MM.1S (cell line): ENCODE measurements around the gene STAT3.

ENCODE experiments used
- DNase-seq: peaks from one replicate; pipeline ENCODE4 v3.0.0-alpha.2; 2015
- H2AFZ ChIP-seq: fragments of 300-600 bp; sonication (generic); 2 replicates; pipeline ENCODE4 v1.6.0; 2016; ENCODE audit warnings: antibody characterized with exemption, low read length
- H3F3A ChIP-seq: fragments of 300-600 bp; sonication (generic); 2 replicates; pipeline ENCODE4 v1.6.1; 2016; ENCODE audit warnings: mild to moderate bottlenecking, antibody characterized with exemption, low read length, moderate library complexity, mixed read lengths; ENCODE audit not compliant: insufficient read depth
- H3K27ac ChIP-seq: fragments of 300-600 bp; sonication (generic); 2 replicates; pipeline ENCODE4 v1.5.1; 2016; ENCODE audit warnings: mild to moderate bottlenecking, low read length
- H3K27me3 ChIP-seq: fragments of 300-600 bp; sonication (generic); replicated peaks from 2 replicates; pipeline ENCODE4 v1.6.0; 2016; ENCODE audit warnings: low read length; ENCODE audit not compliant: insufficient read depth
- H3K36me3 ChIP-seq: fragments of 300-600 bp; sonication (generic); replicated peaks from 2 replicates; pipeline ENCODE4 v1.6.1; 2016; ENCODE audit warnings: mild to moderate bottlenecking, low read length, mixed read lengths; ENCODE audit not compliant: insufficient read depth
- H3K4me1 ChIP-seq: fragments of 300-600 bp; sonication (generic); 2 replicates; pipeline ENCODE4 v1.6.1; 2016; ENCODE audit warnings: low read length, mixed read lengths
- H3K4me2 ChIP-seq: fragments of 300-600 bp; sonication (generic); 2 replicates; pipeline ENCODE4 v1.6.0; 2016; ENCODE audit warnings: low read depth, low read length
- H3K4me3 ChIP-seq: fragments of 300-600 bp; sonication (generic); 2 replicates; pipeline ENCODE4 v1.5.1; 2016; ENCODE audit warnings: low read length, mixed read lengths
- H3K79me2 ChIP-seq: fragments of 300-600 bp; sonication (generic); 2 replicates; pipeline ENCODE4 v1.6.1; 2016; ENCODE audit warnings: mixed run types, low read length, mixed read lengths
- H3K9ac ChIP-seq: fragments of 300-600 bp; sonication (generic); 2 replicates; pipeline ENCODE4 v1.6.1; 2016; ENCODE audit warnings: low read length, mixed read lengths
- H3K9me2 ChIP-seq: fragments of 300-600 bp; sonication (generic); replicated peaks from 2 replicates; pipeline ENCODE4 v1.6.1; 2016; ENCODE audit warnings: mild to moderate bottlenecking, low read length, mixed read lengths; ENCODE audit not compliant: insufficient read depth
- H3K9me3 ChIP-seq: fragments of 300-600 bp; sonication (generic); replicated peaks from 2 replicates; pipeline ENCODE4 v1.6.1; 2016; ENCODE audit warnings: mild to moderate bottlenecking, low read length, mixed read lengths; ENCODE audit not compliant: insufficient read depth
- H4K20me1 ChIP-seq: fragments of 300-600 bp; sonication (generic); 2 replicates; pipeline ENCODE4 v1.6.1; 2016; ENCODE audit warnings: mild to moderate bottlenecking, low read length, moderate library complexity, mixed read lengths; ENCODE audit not compliant: insufficient read depth
- EZH2 ChIP-seq: fragments of 300-600 bp; sonication (generic); optimal IDR thresholded peaks from 2 replicates; pipeline ENCODE3; 2017; ENCODE audit warnings: low read depth, mild to moderate bottlenecking, antibody characterized with exemption, low read length, mixed read lengths
- EZH2phosphoT487 ChIP-seq: fragments of 300-600 bp; sonication (generic); IDR thresholded peaks from 2 replicates; pipeline ENCODE4 v1.6.1; 2018; ENCODE audit warnings: antibody characterized with exemption, low read length
- TF ChIP-seq, protein P1 (sequence below): fragments of 300-600 bp; sonication (generic); IDR thresholded peaks from 2 replicates; pipeline ENCODE4 v1.5.1; 2016; ENCODE audit warnings: antibody characterized with exemption, low read length, mixed read lengths

Gene STAT3

DNA sequence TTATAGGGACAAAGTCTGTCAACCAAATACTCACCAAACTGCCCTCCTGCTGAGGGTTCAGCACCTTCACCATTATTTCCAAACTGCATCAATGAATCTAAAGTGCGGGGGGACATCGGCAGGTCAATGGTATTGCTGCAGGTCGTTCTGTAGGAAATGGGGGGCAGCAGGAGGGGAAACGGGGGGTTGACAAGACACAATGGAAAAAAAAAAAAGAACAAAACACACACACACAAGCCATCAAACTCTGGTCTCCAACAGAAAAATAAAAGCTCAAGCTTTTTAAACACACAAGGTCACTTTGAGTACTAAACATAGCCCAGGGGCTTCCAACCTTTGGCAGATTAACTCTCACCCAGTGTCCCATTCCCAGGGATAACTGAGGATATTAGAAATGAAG lies 71.5 kb downstream of the STAT3 start:
- Histone ChIP-seq H3K4me2 (no peak overlapping the region), H3K27ac (no peak overlapping the region), H3K4me1 (peaks cover 8% of the 10 kb centered on the region; the same call in 1 of the 2 replicates)

DNA sequence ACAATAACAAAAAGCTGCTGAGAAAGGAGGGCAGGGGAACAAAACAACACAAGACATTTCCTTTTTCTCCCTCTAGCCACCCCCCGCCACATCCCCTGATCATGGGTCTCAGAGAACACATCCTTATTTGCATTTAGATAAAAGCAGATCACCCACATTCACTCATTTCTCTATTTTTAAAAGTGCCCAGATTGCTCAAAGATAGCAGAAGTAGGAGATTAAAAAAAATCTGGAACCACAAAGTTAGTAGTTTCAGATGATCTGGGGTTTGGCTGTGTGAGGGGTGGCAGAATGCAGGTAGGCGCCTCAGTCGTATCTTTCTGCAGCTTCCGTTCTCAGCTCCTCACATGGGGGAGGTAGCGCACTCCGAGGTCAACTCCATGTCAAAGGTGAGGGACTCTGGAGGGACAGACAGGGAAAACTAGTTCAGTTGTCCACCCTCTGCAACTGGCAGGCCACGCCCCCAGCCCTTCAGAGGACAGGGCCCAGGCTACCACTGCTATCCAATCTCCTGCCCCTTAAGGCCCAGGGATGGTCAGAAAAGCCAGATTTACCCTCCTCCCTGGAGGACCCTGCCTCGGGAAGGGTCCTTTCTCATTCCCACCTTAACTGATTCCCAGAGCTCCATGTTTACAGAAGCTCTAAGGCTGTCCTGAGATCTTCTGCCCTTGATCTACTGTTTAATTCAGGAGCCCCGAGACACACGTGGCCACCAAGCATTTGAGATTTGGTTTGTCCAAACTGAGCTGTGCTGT lies 72.7 kb downstream of the STAT3 start:
- Histone ChIP-seq H2AFZ (no peak overlapping the region), H3K79me2 (no peaks in the 10 kb centered on the region), H3K9me2 (no peaks in the 10 kb centered on the region), H3K4me2 (no peak overlapping the region), H3K27ac (no peak overlapping the region), H3K27me3 (no peaks in the 10 kb centered on the region), H3K9me3 (no peaks in the 10 kb centered on the region), H3K9ac (no peak overlapping the region), H3F3A (no peaks in the 10 kb centered on the region), H3K36me3 (no peaks in the 10 kb centered on the region), H3K4me1 (peaks cover 8% of the 10 kb centered on the region; the same call in 1 of the 2 replicates), H4K20me1 (no peaks in the 10 kb centered on the region), H3K4me3 (no peak overlapping the region)
- TF ChIP-seq, protein P1, sequence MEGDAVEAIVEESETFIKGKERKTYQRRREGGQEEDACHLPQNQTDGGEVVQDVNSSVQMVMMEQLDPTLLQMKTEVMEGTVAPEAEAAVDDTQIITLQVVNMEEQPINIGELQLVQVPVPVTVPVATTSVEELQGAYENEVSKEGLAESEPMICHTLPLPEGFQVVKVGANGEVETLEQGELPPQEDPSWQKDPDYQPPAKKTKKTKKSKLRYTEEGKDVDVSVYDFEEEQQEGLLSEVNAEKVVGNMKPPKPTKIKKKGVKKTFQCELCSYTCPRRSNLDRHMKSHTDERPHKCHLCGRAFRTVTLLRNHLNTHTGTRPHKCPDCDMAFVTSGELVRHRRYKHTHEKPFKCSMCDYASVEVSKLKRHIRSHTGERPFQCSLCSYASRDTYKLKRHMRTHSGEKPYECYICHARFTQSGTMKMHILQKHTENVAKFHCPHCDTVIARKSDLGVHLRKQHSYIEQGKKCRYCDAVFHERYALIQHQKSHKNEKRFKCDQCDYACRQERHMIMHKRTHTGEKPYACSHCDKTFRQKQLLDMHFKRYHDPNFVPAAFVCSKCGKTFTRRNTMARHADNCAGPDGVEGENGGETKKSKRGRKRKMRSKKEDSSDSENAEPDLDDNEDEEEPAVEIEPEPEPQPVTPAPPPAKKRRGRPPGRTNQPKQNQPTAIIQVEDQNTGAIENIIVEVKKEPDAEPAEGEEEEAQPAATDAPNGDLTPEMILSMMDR, result no peak
- TF ChIP-seq EZH2phosphoT487 (no peak), EZH2 (no peak)
- DNase-seq, result no peak

More for the DNA sequence above, 71.5 kb downstream of the STAT3 start:
- no peak for DNase-seq
- Histone ChIP-seq H3K9me3 (no peaks in the 10 kb centered on the region), H3K4me3 (no peak overlapping the region), H2AFZ (no peak overlapping the region), H3F3A (no peaks in the 10 kb centered on the region), H3K79me2 (no peaks in the 10 kb centered on the region), H3K36me3 (no peaks in the 10 kb centered on the region), H3K9ac (no peak overlapping the region), H3K9me2 (no peaks in the 10 kb centered on the region), H3K27me3 (no peaks in the 10 kb centered on the region), H4K20me1 (no peaks in the 10 kb centered on the region)
- TF ChIP-seq EZH2 (no peak), EZH2phosphoT487 (no peak)
- TF ChIP-seq, protein P1, result no peak

DNA sequence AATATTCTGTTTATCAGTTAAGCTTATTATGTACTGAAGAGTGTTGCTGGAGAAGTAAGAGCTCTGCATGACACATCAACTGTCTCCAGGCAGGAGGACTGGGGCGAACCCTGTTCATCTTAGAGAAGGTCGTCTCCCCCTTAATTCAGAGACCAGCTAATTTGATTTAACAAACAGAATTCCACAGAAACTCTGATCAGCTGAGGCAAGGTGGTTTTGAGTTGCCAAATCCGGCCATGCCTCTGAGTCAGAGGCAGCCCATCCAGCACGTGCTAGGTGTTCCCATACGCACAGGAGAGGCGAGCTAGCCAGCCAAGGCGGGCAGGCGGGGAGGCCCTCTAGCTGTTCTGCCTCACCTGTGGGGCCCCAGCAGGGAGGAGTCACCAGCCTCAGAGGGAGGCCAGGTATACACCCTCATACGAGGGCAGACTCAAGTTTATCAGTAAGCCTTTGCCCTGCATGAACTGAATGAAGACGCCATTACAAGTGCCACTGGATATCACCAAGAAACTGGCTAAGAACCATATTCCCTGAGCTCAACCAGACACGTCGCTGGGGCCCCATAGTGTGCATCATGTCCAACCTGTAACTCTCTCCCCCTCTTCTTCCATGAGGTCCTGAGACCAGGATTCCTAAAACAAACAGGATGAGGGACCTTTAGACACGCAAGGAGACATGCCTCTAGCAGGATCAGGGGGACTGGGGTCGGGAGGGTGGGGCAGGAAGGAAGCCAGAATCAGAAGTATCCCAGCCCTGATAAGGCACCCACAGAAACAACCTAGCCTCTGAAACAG lies 74.3 kb downstream of the STAT3 start:
- no peak overlapping the region for H3K4me2 ChIP-seq
- peaks cover 8% of the 10 kb centered on the region; the same call in 1 of the 2 replicates for H3K4me1 ChIP-seq
- no peak overlapping the region for H2AFZ ChIP-seq
- no peaks in the 10 kb centered on the region for H3K36me3 ChIP-seq
- H3K9me2 ChIP-seq, result no peaks in the 10 kb centered on the region
- TF ChIP-seq EZH2 (no peak), EZH2phosphoT487 (no peak)
- TF ChIP-seq, protein P1, result no peak
- no peak overlapping the region for H3K9ac ChIP-seq
- no peak for DNase-seq
- no peaks in the 10 kb centered on the region for H3F3A ChIP-seq
- H3K4me3 ChIP-seq, result no peak overlapping the region
- H3K27ac ChIP-seq, result no peak overlapping the region
- H3K9me3 ChIP-seq, result no peaks in the 10 kb centered on the region
- H3K27me3 ChIP-seq, result no peaks in the 10 kb centered on the region
- no peaks in the 10 kb centered on the region for H3K79me2 ChIP-seq
- H4K20me1 ChIP-seq, result no peaks in the 10 kb centered on the region
